H9 (cell line): ENCODE results near the gene TEX26. TPM values are rescaled to one million over a fixed set of nuclear protein-coding genes. Genes with fewer than 3 reads are reported as not detected.

Experiments used
- DNase-seq: peaks from one replicate; pipeline ENCODE4 v3.0.0-alpha.2; 2017
- H2AFZ ChIP-seq: one replicate; pipeline ENCODE4 v1.6.1; 2013; ENCODE audit warnings: mild to moderate bottlenecking, low read length, control low read depth, moderate library complexity
- H2AK5ac ChIP-seq: 2 replicates; pipeline ENCODE4 v1.6.1; 2013; ENCODE audit warnings: low read length, control low read depth, mixed read lengths; ENCODE audit not compliant: insufficient read length
- H2BK120ac ChIP-seq: one replicate; pipeline ENCODE4 v1.6.1; 2013; ENCODE audit warnings: low read depth, mild to moderate bottlenecking, low read length, control low read depth, inconsistent platforms; ENCODE audit not compliant: poor library complexity, severe bottlenecking
- H2BK12ac ChIP-seq: 2 replicates; pipeline ENCODE4 v1.6.1; 2013; ENCODE audit warnings: low read length, control low read depth, mixed read lengths, low read depth; ENCODE audit not compliant: insufficient read length
- H2BK15ac ChIP-seq: 2 replicates; pipeline ENCODE4 v1.6.1; 2013; ENCODE audit warnings: low read depth, low read length, control low read depth
- H2BK20ac ChIP-seq: one replicate; pipeline ENCODE4 v1.6.1; 2013; ENCODE audit warnings: low read depth, mild to moderate bottlenecking, low read length, control low read depth, inconsistent platforms; ENCODE audit not compliant: poor library complexity, severe bottlenecking
- H2BK5ac ChIP-seq: 2 replicates; pipeline ENCODE4 v1.6.1; 2013; ENCODE audit warnings: low read length, control low read depth, mixed read lengths; ENCODE audit not compliant: insufficient read length
- H3K14ac ChIP-seq: 2 replicates; pipeline ENCODE4 v1.6.1; 2013; ENCODE audit warnings: low read length, control low read depth; ENCODE audit not compliant: insufficient read depth
- H3K18ac ChIP-seq: 2 replicates; pipeline ENCODE4 v1.6.1; 2013; ENCODE audit warnings: low read depth, mild to moderate bottlenecking, mixed read lengths, low read length, control low read depth; ENCODE audit not compliant: insufficient read length
- H3K23ac ChIP-seq: 2 replicates; pipeline ENCODE4 v1.6.1; 2013; ENCODE audit warnings: low read length, control low read depth, mixed read lengths, low read depth; ENCODE audit not compliant: insufficient read length
- H3K23me2 ChIP-seq: 2 replicates; pipeline ENCODE4 v1.6.1; 2013; ENCODE audit warnings: low read depth, mild to moderate bottlenecking, mixed read lengths, low read length, control low read depth; ENCODE audit not compliant: insufficient read length, poor library complexity, severe bottlenecking
- H3K27ac ChIP-seq: 2 replicates; pipeline ENCODE4 v1.5.1; 2013; ENCODE audit warnings: low read length, control low read depth, mixed read lengths, low read depth; ENCODE audit not compliant: insufficient read length
- H3K27me3 ChIP-seq: 2 replicates; pipeline ENCODE4 v1.6.1; 2013; ENCODE audit warnings: low read length, control low read depth, inconsistent platforms; ENCODE audit not compliant: insufficient read depth
- H3K4ac ChIP-seq: 2 replicates; pipeline ENCODE4 v1.6.1; 2013; ENCODE audit warnings: low read depth, mild to moderate bottlenecking, control low read depth, inconsistent platforms, low read length, moderate library complexity
- H3K4me1 ChIP-seq: 2 replicates; pipeline ENCODE4 v1.6.1; 2013; ENCODE audit warnings: low read length, control low read depth, inconsistent platforms; ENCODE audit not compliant: insufficient read depth
- H3K4me2 ChIP-seq: 2 replicates; pipeline ENCODE4 v1.6.1; 2013; ENCODE audit warnings: low read length, control low read depth, mixed read lengths; ENCODE audit not compliant: insufficient read length, insufficient read depth
- H3K56ac ChIP-seq: 2 replicates; pipeline ENCODE4 v1.6.1; 2013; ENCODE audit warnings: low read depth, mild to moderate bottlenecking, mixed read lengths, low read length, control low read depth; ENCODE audit not compliant: insufficient read length
- H3K79me1 ChIP-seq: 2 replicates; pipeline ENCODE4 v1.6.1; 2013; ENCODE audit warnings: low read depth, mild to moderate bottlenecking, moderate library complexity, low read length, control low read depth, inconsistent platforms; ENCODE audit not compliant: insufficient read depth, poor library complexity, severe bottlenecking
- H3K79me2 ChIP-seq: 2 replicates; pipeline ENCODE4 v1.6.1; 2013; ENCODE audit warnings: low read length, control low read depth, inconsistent platforms; ENCODE audit not compliant: insufficient read depth
- H3K9ac ChIP-seq: 2 replicates; pipeline ENCODE4 v1.6.1; 2013; ENCODE audit warnings: low read length, control low read depth, mixed read lengths; ENCODE audit not compliant: insufficient read length; ENCODE audit errors: extremely low read depth
- H3K9me3 ChIP-seq: one replicate; pipeline ENCODE4 v1.6.1; 2013; ENCODE audit warnings: low read depth, low read length, inconsistent platforms; ENCODE audit not compliant: control insufficient read depth
- H3T11ph ChIP-seq: one replicate; pipeline ENCODE4 v1.6.1; 2013; ENCODE audit warnings: mild to moderate bottlenecking, low read length, control low read depth, inconsistent platforms
- H4K20me1 ChIP-seq: one replicate; pipeline ENCODE4 v1.6.1; 2013; ENCODE audit not compliant: control insufficient read depth, insufficient read length, insufficient read depth
- H4K5ac ChIP-seq: 2 replicates; pipeline ENCODE4 v1.6.1; 2013; ENCODE audit warnings: low read depth, mild to moderate bottlenecking, mixed read lengths, low read length, control low read depth; ENCODE audit not compliant: insufficient read length
- H4K8ac ChIP-seq: replicated peaks from 2 replicates; pipeline ENCODE4 v1.6.1; 2013; ENCODE audit warnings: low read length, control low read depth, mixed read lengths, low read depth; ENCODE audit not compliant: insufficient read length
- H4K91ac ChIP-seq: 2 replicates; pipeline ENCODE4 v1.6.1; 2013; ENCODE audit warnings: low read depth, mild to moderate bottlenecking, moderate library complexity, mixed read lengths, low read length, control low read depth; ENCODE audit not compliant: insufficient read length
- H3K27ac Mint-ChIP-seq, 3 experiments: 2 replicates in 2 of 3; 3 replicates in 1 of 3; pipeline ENCODE4 v1.8.0; 2020 to 2021; ENCODE audit warnings: mixed read lengths in 3 of 3, mild to moderate bottlenecking in 1 of 3, moderate library complexity in 1 of 3
- H3K27me3 Mint-ChIP-seq: 2 replicates; pipeline ENCODE4 v1.8.0; 2021; ENCODE audit warnings: low read depth, mild to moderate bottlenecking, moderate library complexity, mixed read lengths
- H3K36me3 Mint-ChIP-seq, 3 experiments: 2 replicates in 2 of 3; 3 replicates in 1 of 3; pipeline ENCODE4 v1.8.0; 2020 to 2021; ENCODE audit warnings: low read depth in 3 of 3, mixed read lengths in 3 of 3; ENCODE audit not compliant: insufficient read depth in 1 of 3
- H3K4me1 Mint-ChIP-seq, 2 experiments: 2 replicates each; pipeline ENCODE4 v1.8.0; 2020; ENCODE audit warnings: mixed read lengths in 2 of 2
- H3K4me3 Mint-ChIP-seq, 2 experiments: 2 replicates in 1 of 2; 3 replicates in 1 of 2; pipeline ENCODE4 v1.8.0; 2020 to 2021; ENCODE audit warnings: mild to moderate bottlenecking in 2 of 2, mixed read lengths in 2 of 2, moderate library complexity in 1 of 2
- H3K9me3 Mint-ChIP-seq, 2 experiments: 2 replicates in 1 of 2; 3 replicates in 1 of 2; pipeline ENCODE4 v1.8.0; 2020; ENCODE audit warnings: mild to moderate bottlenecking in 2 of 2, mixed read lengths in 2 of 2, moderate library complexity in 1 of 2
- CTCF ChIP-seq: fragments of 200-600 bp; sonication (generic); conservative IDR thresholded peaks from 3 replicates; pipeline ENCODE4 v1.8.0; 2021; ENCODE audit warnings: antibody characterized with exemption, mild to moderate bottlenecking
- WGBS: extraction: QIAGEN DNeasy Blood & Tissue Kit; methylation state at CpG from one replicate; pipeline ENCODE4 v1.1.7; 2013; ENCODE audit warnings: missing lambda C conversion rate, low lambda C conversion rate, mixed read lengths; ENCODE audit not compliant: insufficient read length; ENCODE audit errors: extremely low coverage; 5-methylcytosine and 5-hydroxymethylcytosine counted together
- total RNA-seq: library from RNA; stranded (reverse); gene quantifications from 2 replicates; pipeline ENCODE4 v1.2.1, GENCODE V29; 2021

Gene TEX26
- total RNA-seq, 1 experiment from 2014 or later: not detected

GRCh38 chr13:30904043-30904442 is 28.4 kb upstream of the TEX26 start:
- Histone ChIP-seq H3K23ac (no peak overlapping the region), H3K27ac (no peak overlapping the region), H3K27me3 (peaks cover 10% of the 10 kb centered on the region; the same call in 1 of the 2 replicates), H2BK5ac (no peak overlapping the region), H2BK120ac (no peak overlapping the region), H3K14ac (no peak overlapping the region), H3K56ac (no peak overlapping the region), H3K79me2 (no peaks in the 10 kb centered on the region), H2AFZ (no peak overlapping the region), H2AK5ac (no peak overlapping the region), H3T11ph (no peak overlapping the region), H3K18ac (no peak overlapping the region), H4K8ac (no peak overlapping the region), H3K4ac (no peak overlapping the region), H2BK12ac (no peak overlapping the region), H3K4me2 (no peak overlapping the region), H3K9me3 (no peaks in the 10 kb centered on the region), H4K20me1 (no peaks in the 10 kb centered on the region), H2BK15ac (no peak overlapping the region), H4K91ac (no peak overlapping the region), H3K4me1 (no peaks in the 10 kb centered on the region), H2BK20ac (no peak overlapping the region), H3K9ac (no peak overlapping the region), H4K5ac (no peak overlapping the region), H3K23me2 (peaks cover 8% of the 10 kb centered on the region), H3K79me1 (no peaks in the 10 kb centered on the region)
- Mint-ChIP-seq H3K4me1 (peaks cover 4 to 6% of the 10 kb centered on the region in 2 experiments), H3K36me3 (no peaks in the 10 kb centered on the region), H3K9me3 (no peaks in the 10 kb centered on the region), H3K4me3 (no peak overlapping the region), H3K27ac (no peak overlapping the region), H3K27me3 (peaks cover 76% of the 10 kb centered on the region)
- no CpG with 5 or more reads among the region's 1 CpG for WGBS
- TF ChIP-seq CTCF: no peak
- no peak for DNase-seq
